ENCODE data around the gene ZBTB32.
A peak's percentile ranks its signal among the peaks of the same experiment; 100 is the strongest.

ZBTB32 gene

DNA sequence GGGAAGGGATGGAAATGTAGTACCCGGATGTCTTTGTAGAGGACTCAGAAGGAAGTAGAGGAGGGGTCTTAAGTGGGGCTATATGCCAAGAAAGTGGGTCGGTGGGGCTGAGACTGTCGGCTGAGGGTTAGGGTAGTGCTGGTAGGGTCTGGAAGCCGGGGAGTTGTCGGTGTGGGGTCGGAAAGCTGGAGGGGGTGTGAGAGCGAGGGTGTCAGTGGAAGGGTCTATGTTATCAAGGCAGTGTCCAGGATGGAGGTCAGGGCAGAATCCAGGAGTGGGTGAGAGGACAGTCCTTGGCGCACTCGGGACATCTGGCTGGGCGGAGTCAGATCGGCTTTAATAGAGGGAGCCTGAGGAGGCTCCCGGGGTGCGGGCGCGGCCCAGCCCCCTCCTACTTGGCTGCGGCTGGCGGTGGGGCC lies 50.8 kb downstream of the ZBTB32 start:
- DNase-seq: no peak

DNA sequence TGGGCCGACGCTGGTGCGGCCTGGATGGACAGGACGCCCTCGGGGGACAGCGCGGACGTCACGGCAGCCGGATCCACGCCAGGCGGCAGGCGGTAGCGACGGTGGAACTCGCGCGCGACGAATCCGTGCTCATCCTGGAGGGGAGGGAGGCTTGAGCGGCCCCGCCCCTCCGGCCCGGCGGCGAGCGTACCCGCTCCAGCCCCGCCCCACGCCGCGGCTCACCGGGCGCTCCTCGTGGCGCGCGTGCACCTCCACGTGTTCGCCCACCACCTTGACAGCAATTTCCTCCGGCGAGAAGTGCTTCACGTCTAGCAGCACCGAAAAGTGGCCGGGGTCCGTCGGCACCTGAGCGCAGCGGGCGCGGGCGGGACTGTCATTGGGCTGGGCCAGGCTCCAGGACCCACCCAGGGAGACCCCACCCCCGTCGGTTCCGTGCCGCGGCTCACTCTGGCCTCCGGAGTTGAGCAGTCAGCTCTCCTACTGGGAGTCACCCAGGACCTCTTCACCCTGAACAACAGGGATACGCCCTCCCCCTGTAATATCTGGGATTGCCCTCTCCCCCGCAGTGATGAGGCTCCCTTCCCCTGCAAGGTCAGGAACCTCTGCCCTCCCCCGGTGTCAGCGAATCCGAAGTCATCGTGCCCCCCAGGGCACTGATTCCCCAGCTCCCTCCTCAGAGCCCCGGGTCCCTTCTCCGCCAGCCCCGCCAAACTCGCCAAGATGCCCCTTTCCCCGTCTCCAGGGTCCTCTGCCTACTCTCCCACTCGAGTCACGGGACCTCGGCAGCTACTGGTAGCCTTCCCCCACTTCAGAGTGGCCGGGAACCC lies 51.4 kb downstream of the ZBTB32 start:
- DNase-seq: peak; percentile 32

DNA sequence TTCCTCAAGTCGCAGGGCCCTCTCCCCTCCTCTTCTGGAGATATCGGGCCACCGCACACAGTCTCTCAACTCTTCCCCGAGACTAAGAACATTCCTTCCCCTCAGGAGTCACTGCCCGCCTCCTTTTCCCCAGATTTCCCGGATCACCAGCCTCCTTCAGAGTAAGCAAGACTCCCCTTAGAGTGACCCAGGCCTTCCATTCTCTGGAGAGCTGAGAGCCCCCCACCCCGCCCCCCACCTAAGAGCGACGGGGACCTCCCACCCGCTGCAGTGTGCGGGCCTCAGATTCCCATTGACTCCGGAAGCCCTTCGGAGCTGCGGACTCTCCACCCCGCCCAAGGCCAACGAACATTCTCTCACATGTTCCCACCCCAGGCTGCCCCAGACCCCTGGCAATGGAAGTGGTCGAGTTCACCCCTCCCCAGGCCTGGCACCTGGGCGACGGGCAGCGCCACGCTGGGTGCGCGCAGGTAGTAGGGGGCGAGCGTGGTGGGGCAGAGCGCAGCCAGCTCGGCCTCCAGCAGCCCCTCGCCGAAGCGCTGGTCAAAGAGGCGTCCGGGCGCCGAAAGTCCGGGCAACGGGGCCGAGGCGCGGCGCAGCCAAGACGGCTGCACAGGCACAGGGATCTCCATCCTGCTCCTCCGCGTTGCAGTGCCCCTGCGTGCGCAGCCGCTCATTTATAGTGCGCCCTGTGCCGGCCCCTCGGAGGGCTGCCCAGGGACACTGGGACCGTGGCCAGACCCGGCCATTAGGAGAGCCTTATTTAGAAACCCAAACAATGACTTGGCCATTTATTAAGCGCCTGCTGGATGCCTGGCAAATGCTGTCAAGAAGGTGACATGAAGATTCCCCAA lies 52.2 kb downstream of the ZBTB32 start, which contains the start of gene HSPB6:
HSPB6 (minus strand) TSS at position 653 of the 854 bp plus-strand sequence; CDS start at position 632, 21 bp downstream.
- no peak for DNase-seq

DNA sequence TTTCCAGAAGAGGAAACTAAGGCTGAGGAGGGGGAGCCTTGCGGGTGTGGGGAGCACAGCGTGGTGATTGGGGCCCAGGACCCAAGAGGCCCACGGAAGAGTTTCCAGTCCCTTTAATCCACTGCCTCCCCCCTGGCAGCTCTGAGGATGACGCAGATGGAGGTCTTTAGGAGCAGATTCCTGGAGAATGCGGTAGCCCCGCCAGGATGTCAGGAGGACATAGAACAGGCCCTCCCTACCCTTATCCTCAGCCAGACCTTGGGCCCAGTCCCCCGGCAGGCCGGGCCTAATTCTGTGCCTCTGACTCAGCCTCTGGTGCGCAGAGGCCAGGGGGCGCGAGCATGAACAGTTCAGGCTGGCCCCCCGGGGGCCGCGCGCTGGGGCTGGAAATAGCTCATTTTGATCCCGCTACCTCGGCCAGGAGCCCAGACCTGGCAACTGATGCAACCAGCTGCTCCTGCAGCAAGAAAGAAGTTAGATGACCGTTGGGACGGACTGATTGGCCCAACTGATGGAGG lies 52.9 kb downstream of the ZBTB32 start:
- DNase-seq: peak; percentile 30

DNA sequence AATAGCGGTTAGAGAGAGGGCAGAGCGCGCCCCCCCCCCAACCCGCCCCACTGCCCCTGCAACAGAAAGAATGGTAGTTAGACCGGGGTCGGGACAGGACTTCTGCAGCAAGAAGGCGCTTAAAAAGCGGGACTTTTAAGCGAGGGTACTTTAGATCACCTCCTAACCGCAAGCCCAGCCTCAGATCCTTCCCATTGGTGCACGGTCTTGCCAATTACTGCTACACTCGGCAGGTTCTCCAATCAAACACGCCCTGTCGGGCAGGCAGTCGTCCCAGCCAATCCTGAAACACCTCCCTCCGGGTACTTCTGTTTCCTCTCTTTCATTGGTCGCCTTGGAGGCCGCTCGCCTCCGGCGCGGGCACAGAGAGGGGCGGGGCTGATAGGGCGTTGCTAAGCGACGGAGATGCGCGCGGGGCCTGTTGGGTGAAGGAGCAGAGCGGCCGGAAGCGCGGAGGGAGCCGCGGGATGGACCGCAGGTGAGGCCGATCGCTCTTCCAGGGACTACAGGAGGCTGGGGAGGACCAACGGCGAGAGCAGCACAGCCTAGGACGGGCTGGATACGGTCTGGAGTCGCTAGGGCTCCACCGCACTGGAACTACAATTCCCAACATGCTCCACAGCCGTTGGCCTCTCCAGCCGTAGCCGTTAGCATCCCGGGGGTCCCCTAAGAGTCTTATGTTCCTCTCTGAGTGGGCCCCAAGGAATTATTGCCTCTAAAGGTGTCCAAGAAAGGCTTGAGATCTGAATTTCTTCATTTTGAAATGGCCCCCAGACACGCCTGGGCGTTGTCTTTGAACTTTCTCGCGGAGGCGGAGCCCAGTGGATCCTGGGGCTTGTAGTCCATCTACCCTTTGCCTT lies 53.6 kb downstream of the ZBTB32 start, which contains the start of gene PROSER3:
PROSER3 (plus strand) TSS at position 428 of the 860 bp plus-strand sequence; CDS start at position 468, 40 bp downstream.
- peak; percentile 100 for DNase-seq

DNA sequence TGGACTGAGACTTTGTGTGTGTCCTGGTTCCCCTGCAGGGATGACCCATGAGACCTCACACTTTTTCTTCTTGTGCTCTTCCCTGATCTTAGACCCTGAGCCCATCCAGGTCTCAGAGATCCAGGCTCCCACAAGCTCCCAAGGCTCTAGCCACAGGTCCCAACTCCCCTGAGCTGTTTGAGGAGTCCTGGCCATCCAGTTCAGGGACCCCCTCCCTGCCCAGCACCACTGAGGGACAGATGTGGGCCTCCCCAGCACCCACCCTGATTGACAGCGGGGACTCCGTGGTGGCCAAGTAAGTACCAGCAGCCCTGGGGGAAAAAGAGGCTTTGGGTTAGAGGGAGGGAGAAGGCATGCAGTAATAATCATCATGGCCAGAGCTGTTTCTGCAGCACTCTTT lies 55.3 kb downstream of the ZBTB32 start:
- no peak for DNase-seq

DNA sequence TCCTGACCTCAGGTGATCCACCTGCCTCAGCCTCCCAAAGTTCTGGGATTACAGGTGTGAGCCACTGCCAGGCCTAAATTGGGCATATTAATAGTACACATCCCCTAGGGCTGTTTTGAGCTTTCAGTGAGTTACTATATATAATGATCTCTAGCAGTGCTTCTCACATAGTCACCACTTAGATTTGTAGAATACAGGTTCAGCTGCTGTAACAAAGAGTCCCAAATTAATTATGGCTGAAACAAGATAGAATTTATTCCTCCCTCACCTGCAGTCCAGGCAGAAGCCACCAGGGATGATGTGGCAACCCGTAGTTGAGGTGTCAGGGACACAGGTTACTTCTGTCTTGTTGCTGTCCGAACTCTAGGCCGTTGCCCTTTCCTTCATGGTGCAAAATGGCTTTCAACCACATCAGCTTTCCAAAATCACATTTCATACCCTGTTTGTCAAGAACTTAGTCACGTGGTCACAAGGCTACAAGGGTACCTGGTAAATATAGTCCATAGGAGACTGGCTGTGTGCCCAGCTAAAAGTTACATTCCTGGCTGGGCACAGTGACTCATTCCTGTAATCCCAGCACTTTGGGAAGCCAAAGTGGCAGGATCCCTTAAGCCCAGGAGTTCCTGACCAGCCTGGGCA lies 56.5 kb downstream of the ZBTB32 start:
- no peak for DNase-seq

DNA sequence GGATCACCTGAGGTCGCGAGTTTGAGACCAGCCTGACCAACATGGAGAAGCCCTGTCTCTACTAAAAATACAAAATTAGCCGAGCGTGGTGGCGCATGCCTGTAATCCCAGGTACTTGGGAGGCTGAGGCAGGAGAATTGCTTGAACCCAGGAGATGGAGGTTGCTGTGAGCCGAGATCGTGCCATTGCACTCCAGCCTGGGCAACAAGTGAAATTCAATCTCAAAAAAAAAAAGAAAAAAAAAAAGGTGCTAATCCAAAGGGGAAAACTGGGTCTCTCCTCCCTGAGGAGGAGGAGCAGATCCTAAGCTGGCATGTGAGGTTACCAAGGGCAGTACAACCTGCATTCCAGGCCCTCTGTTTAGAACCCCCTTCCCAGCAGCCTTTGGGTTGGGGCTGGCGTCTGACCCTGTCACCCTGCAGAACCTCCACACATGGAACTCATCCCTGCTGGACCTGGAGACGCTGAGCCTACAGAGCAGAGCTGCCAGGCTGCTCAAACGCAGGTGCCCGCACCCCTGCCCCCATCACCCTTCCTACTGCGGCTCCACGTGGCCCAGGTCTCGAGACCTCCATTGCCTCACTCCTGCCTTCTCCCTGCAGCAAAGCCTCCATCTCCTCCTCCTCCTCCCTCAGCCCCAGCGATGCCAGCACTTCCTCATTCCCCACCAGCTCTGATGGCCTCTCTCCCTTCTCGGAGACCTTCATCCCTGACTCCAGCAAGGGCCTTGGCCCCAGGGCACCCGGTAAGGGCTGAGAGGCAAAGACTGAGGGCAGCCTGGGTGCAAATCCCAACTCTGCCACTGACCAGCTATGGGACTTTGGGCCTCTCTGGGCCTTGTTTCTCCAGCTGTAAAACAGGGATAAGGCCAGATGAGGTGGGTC lies 60.3 kb downstream of the ZBTB32 start:
- no peak for DNase-seq

Data from activated CD4-positive, alpha-beta T cell treated with anti-CD3 and anti-CD28 coated beads, Interleukin-2, amount 50 U/mL, for 16 hours (primary cell).